Dendritic cell treated with granulocyte-macrophage colony-stimulating factor and Interleukin-4, amounts not matched to agents 40 ng/mL and 50 ng/mL, for 4 days (primary cell): ENCODE measurements around the gene PMAIP1.
A peak's percentile ranks its signal among the peaks of the same experiment; 100 is the strongest.

Experiments
- H3K27ac Mint-ChIP-seq: one replicate; pipeline ENCODE4 v1.8.0; 2022; ENCODE audit warnings: mild to moderate bottlenecking, mixed read lengths
- H3K27me3 Mint-ChIP-seq: one replicate; pipeline ENCODE4 v1.8.0; 2022; ENCODE audit warnings: mild to moderate bottlenecking, mixed read lengths
- H3K36me3 Mint-ChIP-seq: one replicate; pipeline ENCODE4 v1.8.0; 2022; ENCODE audit warnings: low read depth, mixed read lengths
- H3K4me1 Mint-ChIP-seq: one replicate; pipeline ENCODE4 v1.8.0; 2022; ENCODE audit warnings: low read depth, mixed read lengths
- H3K4me3 Mint-ChIP-seq: one replicate; pipeline ENCODE4 v1.8.0; 2022; ENCODE audit warnings: mild to moderate bottlenecking, moderate library complexity, mixed read lengths
- H3K9me3 Mint-ChIP-seq: one replicate; pipeline ENCODE4 v1.8.0; 2022; ENCODE audit warnings: mixed read lengths
- intact Hi-C: fragments of 100-400 bp; cut with micrococcal nuclease; formaldehyde crosslinking; loops from one replicate; pipeline ENCODE4 v1.15.0; 2022

Gene PMAIP1

GRCh38 chr18:59940068-59940467 lies 40.3 kb downstream of the PMAIP1 start:
- no peak overlapping the region for H3K27ac Mint-ChIP-seq
- no peak overlapping the region for H3K4me3 Mint-ChIP-seq
- H3K27me3 Mint-ChIP-seq = peaks cover 6% of the 10 kb centered on the region
- intact Hi-C loops = loop anchor here (5.0 kb wide), 1 partner anchor 38 kb away; no protein-coding TSS in a partner anchor
- H3K36me3 Mint-ChIP-seq = no peaks in the 10 kb centered on the region
- no peaks in the 10 kb centered on the region for H3K9me3 Mint-ChIP-seq
- H3K4me1 Mint-ChIP-seq = peaks cover 17% of the 10 kb centered on the region

- H3K36me3 Mint-ChIP-seq = no peaks in the 10 kb centered on the region
- intact Hi-C loops = loop anchor here (5.0 kb wide), 1 partner anchor 39 kb away; no protein-coding TSS in a partner anchor
- H3K27ac Mint-ChIP-seq = peak overlapping the region; percentile 43
- H3K4me1 Mint-ChIP-seq = peaks cover 17% of the 10 kb centered on the region
- no peaks in the 10 kb centered on the region for H3K9me3 Mint-ChIP-seq
- H3K27me3 Mint-ChIP-seq = peaks cover 6% of the 10 kb centered on the region
- no peak overlapping the region for H3K4me3 Mint-ChIP-seq
These were observed 41.5 kb downstream of the PMAIP1 start for GRCh38 chr18:59941331-59941730.

GRCh38 chr18:59942601-59943000 lies 42.8 kb downstream of the PMAIP1 start:
- Mint-ChIP-seq H3K4me1 (peaks cover 17% of the 10 kb centered on the region), H3K27ac (no peak overlapping the region), H3K4me3 (no peak overlapping the region), H3K27me3 (peaks cover 6% of the 10 kb centered on the region), H3K36me3 (no peaks in the 10 kb centered on the region), H3K9me3 (no peaks in the 10 kb centered on the region)
- intact Hi-C loops = loop anchor here (5.0 kb wide), 1 partner anchor 40 kb away; no protein-coding TSS in a partner anchor

GRCh38 chr18:59945544-59945943 lies 45.7 kb downstream of the PMAIP1 start:
- H3K4me3 Mint-ChIP-seq = no peak overlapping the region
- intact Hi-C loops = no loop called here
- peaks cover 3% of the 10 kb centered on the region for H3K27me3 Mint-ChIP-seq
- no peaks in the 10 kb centered on the region for H3K9me3 Mint-ChIP-seq
- H3K4me1 Mint-ChIP-seq = no peaks in the 10 kb centered on the region
- no peaks in the 10 kb centered on the region for H3K36me3 Mint-ChIP-seq
- no peak overlapping the region for H3K27ac Mint-ChIP-seq

GRCh38 chr18:59950215-59950944 lies 50.6 kb downstream of the PMAIP1 start:
- Mint-ChIP-seq H3K4me1 (no peaks in the 10 kb centered on the region), H3K9me3 (no peaks in the 10 kb centered on the region)
- intact Hi-C loops = no loop called here

GRCh38 chr18:59951591-59951990 lies 51.8 kb downstream of the PMAIP1 start:
- Mint-ChIP-seq H3K27ac (no peak overlapping the region), H3K27me3 (no peaks in the 10 kb centered on the region), H3K36me3 (no peaks in the 10 kb centered on the region), H3K9me3 (no peaks in the 10 kb centered on the region), H3K4me3 (no peak overlapping the region), H3K4me1 (no peaks in the 10 kb centered on the region)
- intact Hi-C loops = no loop called here

More at GRCh38 chr18:59950215-59950944, 50.6 kb downstream of the PMAIP1 start:
- Mint-ChIP-seq H3K27ac (no peak overlapping the region), H3K36me3 (no peaks in the 10 kb centered on the region), H3K27me3 (no peaks in the 10 kb centered on the region), H3K4me3 (no peak overlapping the region)

GRCh38 chr18:59952283-59953007 lies 52.6 kb downstream of the PMAIP1 start:
- no peak overlapping the region for H3K4me3 Mint-ChIP-seq

More at GRCh38 chr18:59952283-59953007, 52.6 kb downstream of the PMAIP1 start:
- H3K27ac Mint-ChIP-seq = no peak overlapping the region
- no peaks in the 10 kb centered on the region for H3K27me3 Mint-ChIP-seq
- H3K9me3 Mint-ChIP-seq = no peaks in the 10 kb centered on the region
- H3K4me1 Mint-ChIP-seq = no peaks in the 10 kb centered on the region
- no peaks in the 10 kb centered on the region for H3K36me3 Mint-ChIP-seq
- intact Hi-C loops = no loop called here
